IPS-18a (cell line): ENCODE results near the gene FBXW12.

Source experiments
- H3K27ac ChIP-seq: one replicate; pipeline ENCODE4 v1.5.1; 2013; ENCODE audit warnings: low read length
- H3K27me3 ChIP-seq: one replicate; pipeline ENCODE4 v1.6.1; 2013; ENCODE audit warnings: mild to moderate bottlenecking, low read length; ENCODE audit not compliant: control insufficient read depth, insufficient read depth
- H3K36me3 ChIP-seq: one replicate; pipeline ENCODE4 v1.6.1; 2013; ENCODE audit warnings: low read depth, low read length; ENCODE audit not compliant: control insufficient read depth
- H3K4me1 ChIP-seq: one replicate; pipeline ENCODE4 v1.6.1; 2013; ENCODE audit warnings: low read depth, low read length; ENCODE audit not compliant: control insufficient read depth
- H3K4me3 ChIP-seq: one replicate; pipeline ENCODE4 v1.5.1; 2013; ENCODE audit warnings: low read length
- H3K9ac ChIP-seq: one replicate; pipeline ENCODE4 v1.6.1; 2013; ENCODE audit warnings: mild to moderate bottlenecking, low read length, moderate library complexity
- H3K9me3 ChIP-seq: one replicate; pipeline ENCODE4 v1.6.1; 2013; ENCODE audit warnings: low read depth, low read length; ENCODE audit not compliant: control insufficient read depth

The FBXW12 gene

DNA sequence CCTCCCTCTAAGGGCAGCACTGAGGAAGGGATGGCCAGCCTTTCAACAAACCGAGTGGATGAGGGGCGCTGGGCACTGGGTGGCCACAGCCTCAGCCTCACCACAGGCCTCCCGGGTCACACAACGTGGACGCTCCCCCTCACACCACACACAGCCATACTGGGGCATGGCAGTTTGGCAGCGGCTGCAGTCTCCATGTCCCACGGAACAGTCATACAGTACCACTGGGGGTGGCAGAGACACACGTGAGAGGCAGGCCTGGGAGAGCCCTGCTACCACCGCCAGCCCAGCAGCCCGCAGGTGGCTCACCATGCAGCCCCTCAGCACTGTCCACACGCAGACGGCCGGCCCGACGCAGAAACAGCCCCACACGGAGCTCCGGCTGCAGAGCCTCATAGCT, 46.1 kb downstream of the FBXW12 start:
- Histone ChIP-seq H3K4me3 (no peak overlapping the region), H3K27ac (no peak overlapping the region), H3K36me3 (peaks cover 84% of the 10 kb centered on the region), H3K9me3 (no peaks in the 10 kb centered on the region), H3K4me1 (no peaks in the 10 kb centered on the region), H3K27me3 (no peaks in the 10 kb centered on the region), H3K9ac (no peak overlapping the region)

DNA sequence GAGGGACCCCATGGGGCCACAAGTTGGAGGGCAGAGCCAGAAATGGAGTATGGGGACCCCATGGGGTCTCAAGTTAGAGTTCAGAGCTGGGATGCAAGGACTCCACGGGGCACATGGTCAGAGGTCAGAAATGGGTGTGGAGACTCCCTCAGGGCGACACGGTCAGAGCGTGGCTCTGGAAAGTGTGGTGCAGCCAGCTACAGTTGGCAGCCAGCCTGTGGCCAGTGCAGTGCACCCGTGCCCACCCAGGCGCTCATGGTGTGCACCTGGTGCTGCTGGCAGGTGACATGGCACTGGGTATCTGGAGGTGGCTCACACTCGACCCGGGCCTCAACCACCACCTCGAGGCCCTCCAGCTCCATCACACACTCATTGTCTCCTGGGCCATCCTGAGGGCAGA, 46.6 kb downstream of the FBXW12 start:
- Histone ChIP-seq H3K9me3 (no peaks in the 10 kb centered on the region), H3K9ac (no peak overlapping the region), H3K27ac (no peak overlapping the region), H3K36me3 (peaks cover 84% of the 10 kb centered on the region), H3K4me1 (no peaks in the 10 kb centered on the region), H3K4me3 (no peak overlapping the region), H3K27me3 (no peaks in the 10 kb centered on the region)

DNA sequence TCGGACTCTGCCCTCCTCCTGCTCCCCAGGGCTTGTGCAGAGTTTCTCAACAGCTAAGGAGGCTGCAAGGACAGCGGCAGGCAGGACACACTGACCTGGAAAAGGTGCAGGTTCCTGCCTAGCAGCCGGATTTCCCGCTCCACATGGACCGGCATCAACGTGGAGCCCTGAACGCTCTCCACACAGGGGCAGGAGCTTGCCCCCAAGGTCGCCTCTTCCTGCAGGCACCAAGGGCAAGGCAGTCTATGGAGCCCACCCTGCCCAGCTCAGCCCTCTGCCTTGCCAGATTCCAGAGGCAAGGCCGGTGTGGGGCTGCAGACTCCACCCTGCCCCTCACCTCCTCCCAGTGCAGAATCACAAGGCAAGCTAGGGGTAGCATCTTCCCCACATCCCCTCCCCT, 47.1 kb downstream of the FBXW12 start:
- Histone ChIP-seq H3K9me3 (no peaks in the 10 kb centered on the region), H3K4me3 (no peak overlapping the region), H3K27ac (no peak overlapping the region), H3K9ac (no peak overlapping the region), H3K4me1 (no peaks in the 10 kb centered on the region), H3K27me3 (no peaks in the 10 kb centered on the region), H3K36me3 (peaks cover 80% of the 10 kb centered on the region)

DNA sequence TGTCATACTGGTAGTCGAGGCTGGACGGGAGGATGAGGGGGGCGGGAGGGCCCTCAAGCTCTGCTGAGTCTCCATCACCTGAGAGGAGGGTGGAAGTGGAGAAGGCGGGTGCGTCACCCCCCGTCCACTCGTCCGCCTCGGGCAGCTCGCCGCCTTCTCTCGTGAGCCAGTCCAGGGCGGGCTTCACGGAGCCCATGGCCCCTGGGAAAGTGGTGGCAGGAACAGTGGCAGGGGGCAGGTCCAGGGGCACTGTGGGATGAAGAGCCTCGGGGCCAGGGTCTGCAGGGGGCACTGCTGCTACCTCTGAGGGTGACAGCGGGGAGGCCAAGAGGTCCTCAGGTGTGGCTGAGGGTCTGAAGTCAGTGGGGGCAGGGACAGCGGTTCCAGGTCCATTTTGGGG, 47.6 kb downstream of the FBXW12 start:
- Histone ChIP-seq H3K9me3 (no peaks in the 10 kb centered on the region), H3K27me3 (no peaks in the 10 kb centered on the region), H3K4me1 (no peaks in the 10 kb centered on the region), H3K36me3 (peaks cover 80% of the 10 kb centered on the region), H3K4me3 (no peak overlapping the region), H3K27ac (no peak overlapping the region), H3K9ac (no peak overlapping the region)

DNA sequence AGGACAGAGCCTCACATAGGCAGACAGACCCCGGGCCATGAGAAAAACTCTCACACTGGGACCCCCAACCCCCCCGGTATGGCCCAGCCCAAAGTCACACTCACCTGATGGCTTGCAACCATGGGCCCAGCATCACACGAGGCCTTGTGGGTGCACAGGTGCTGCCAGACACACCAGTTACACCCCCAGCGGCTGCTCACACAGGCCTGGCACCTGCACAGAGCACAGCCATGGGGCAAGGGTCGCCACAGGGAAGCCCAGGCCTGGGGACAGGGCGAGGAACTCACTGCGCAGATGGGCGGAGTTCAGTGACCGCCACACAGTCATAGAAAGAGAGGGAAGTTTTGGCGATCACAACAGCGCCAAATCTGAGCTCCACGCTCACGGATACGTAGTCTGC, 48.5 kb downstream of the FBXW12 start:
- Histone ChIP-seq H3K4me3 (no peak overlapping the region), H3K9me3 (no peaks in the 10 kb centered on the region), H3K36me3 (peaks cover 70% of the 10 kb centered on the region), H3K27ac (no peak overlapping the region), H3K9ac (no peak overlapping the region), H3K27me3 (no peaks in the 10 kb centered on the region), H3K4me1 (no peaks in the 10 kb centered on the region)

DNA sequence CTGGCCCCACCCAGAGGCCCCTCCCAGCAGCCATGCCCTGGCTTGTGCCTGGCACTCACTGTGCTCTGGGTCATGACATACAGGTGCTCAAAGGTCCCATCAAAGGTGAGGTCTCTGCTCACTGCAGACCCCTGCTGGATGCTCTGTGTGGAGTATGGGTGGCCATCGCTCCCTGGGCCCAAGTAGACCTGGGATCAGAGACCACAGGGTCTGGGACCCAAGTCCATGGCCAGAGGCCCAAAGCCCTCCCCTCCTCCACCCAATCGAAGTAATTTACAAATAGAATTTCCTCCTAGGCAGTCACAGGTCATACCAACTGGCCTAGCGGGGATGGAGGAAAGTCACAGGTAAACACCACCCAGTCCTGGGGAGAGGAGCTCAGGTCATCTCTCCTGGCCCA, 50.3 kb downstream of the FBXW12 start:
- peaks cover 54% of the 10 kb centered on the region for H3K36me3 ChIP-seq
- H3K9me3 ChIP-seq, result no peaks in the 10 kb centered on the region
- H3K27ac ChIP-seq, result no peak overlapping the region
- H3K9ac ChIP-seq, result no peak overlapping the region
- H3K27me3 ChIP-seq, result no peaks in the 10 kb centered on the region
- no peak overlapping the region for H3K4me3 ChIP-seq
- peaks cover under 1% of the 10 kb centered on the region for H3K4me1 ChIP-seq

- Histone ChIP-seq H3K4me3 (no peak overlapping the region), H3K4me1 (peaks cover 4% of the 10 kb centered on the region), H3K27me3 (no peaks in the 10 kb centered on the region), H3K27ac (no peak overlapping the region), H3K9me3 (no peaks in the 10 kb centered on the region), H3K9ac (no peak overlapping the region), H3K36me3 (peaks cover 50% of the 10 kb centered on the region)
Measured at GRCh38 chr3:48422681-48423080, 50.7 kb downstream of the FBXW12 start.

- no peak overlapping the region for H3K4me3 ChIP-seq
- peaks cover 10% of the 10 kb centered on the region for H3K4me1 ChIP-seq
- H3K27ac ChIP-seq, result no peak overlapping the region
- H3K27me3 ChIP-seq, result no peaks in the 10 kb centered on the region
- H3K9me3 ChIP-seq, result no peaks in the 10 kb centered on the region
- no peak overlapping the region for H3K9ac ChIP-seq
- peaks cover 43% of the 10 kb centered on the region for H3K36me3 ChIP-seq
Measured at GRCh38 chr3:48423241-48423882, 51.3 kb downstream of the FBXW12 start.

DNA sequence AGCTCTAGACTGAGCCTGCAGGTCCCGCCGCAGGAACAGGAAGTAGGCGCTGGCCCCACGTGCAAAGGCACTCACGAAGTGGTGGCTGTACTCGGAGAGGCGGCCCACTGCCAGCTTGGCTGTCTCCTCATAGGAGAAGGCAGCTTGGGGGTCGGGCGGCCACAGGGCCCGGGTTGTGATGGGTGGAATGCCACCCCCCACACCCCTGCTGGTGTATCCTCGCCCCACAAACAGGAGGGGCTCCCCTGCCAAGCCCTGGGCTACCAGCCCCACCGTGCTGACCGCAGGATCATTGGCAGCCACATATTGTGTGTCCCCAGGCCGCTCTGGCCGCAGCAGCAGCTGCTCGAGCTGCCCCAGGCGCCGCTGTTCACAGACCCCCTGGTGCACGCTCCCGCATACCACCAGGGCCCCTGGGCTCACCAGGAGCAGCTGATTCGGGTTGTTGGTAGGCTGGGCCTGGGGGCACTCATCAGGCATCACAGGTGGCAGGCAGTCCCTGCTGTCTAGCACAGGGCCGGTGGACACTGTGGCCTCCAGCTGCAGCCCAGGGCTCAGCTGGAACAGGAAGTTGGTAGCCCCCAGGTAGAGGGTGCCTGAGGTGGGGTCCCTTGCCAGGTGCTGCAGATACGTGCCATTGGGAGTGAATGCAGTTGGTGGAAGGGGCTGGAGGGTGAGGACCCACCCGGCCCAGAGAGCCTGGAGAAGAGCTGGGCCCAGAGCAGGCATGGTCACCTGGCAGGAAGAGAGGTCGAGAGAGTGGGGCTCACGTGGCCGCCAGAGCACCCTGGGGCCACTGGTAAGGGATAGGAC, 52.1 kb downstream of the FBXW12 start:
- no peak overlapping the region for H3K27ac ChIP-seq
- no peak overlapping the region for H3K9ac ChIP-seq

DNA sequence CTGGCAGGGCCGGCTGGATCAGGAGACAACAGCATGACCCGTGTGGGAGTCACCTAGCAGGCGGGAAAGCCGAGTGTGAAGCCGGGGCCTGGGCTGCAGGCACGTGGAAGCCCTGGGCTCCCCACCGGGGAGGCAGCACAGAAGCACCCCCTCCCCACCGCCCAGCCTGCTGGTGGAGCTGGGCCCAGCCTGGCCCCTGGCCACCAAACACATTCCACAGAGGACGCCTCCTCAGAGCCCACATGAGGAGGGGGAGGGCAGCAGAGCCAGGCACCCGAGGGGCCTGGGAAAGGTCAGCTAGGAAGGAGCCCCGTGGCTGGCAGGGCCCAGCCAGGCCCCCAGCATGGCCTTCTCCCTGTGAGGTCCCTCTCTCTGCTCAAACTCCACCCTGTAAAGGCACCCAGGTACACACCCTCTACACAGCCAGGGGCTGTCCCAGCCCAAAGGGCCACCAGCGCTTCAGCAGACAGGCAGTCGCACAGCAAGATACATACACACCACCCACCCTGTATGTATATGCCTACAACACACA, 53.3 kb downstream of the FBXW12 start:
- H3K4me3 ChIP-seq, result no peak overlapping the region
- H3K4me1 ChIP-seq, result peaks cover 10% of the 10 kb centered on the region
- H3K27ac ChIP-seq, result no peak overlapping the region
- H3K9ac ChIP-seq, result no peak overlapping the region
- no peaks in the 10 kb centered on the region for H3K9me3 ChIP-seq
- no peaks in the 10 kb centered on the region for H3K27me3 ChIP-seq
- peaks cover 27% of the 10 kb centered on the region for H3K36me3 ChIP-seq

More for the DNA sequence above, 52.1 kb downstream of the FBXW12 start:
- H3K4me1 ChIP-seq, result peaks cover 10% of the 10 kb centered on the region
- H3K36me3 ChIP-seq, result peaks cover 36% of the 10 kb centered on the region
- H3K9me3 ChIP-seq, result no peaks in the 10 kb centered on the region
- H3K4me3 ChIP-seq, result no peak overlapping the region
- no peaks in the 10 kb centered on the region for H3K27me3 ChIP-seq

DNA sequence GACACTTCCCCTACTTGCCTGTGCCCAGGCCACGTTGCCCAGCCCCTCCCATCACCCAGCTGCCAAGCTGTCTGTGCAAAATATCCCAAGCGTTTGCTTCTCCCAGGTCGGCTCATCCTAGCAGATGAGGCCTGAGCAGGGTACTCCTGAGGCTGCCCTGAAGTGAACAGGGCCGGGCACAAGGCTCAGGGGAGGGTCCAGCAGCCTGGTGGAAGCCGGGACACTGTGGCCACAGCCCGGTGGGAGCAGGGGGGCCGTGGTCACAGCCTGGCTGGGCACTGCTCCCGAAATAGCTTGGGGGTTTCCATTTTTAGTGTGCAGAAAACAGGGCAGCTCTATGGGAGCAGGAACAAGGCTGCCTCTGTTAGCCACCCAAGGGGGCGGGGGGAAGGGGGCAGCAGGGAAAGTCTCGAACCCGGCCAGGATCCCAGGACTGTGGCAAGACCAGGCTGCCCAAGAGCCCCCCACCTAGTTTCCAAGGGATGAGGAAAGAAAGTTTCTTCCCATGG, 54.4 kb downstream of the FBXW12 start:
- no peak overlapping the region for H3K27ac ChIP-seq
- H3K36me3 ChIP-seq, result peaks cover 16% of the 10 kb centered on the region
- no peak overlapping the region for H3K4me3 ChIP-seq
- H3K9ac ChIP-seq, result no peak overlapping the region
- no peaks in the 10 kb centered on the region for H3K9me3 ChIP-seq
- H3K27me3 ChIP-seq, result no peaks in the 10 kb centered on the region
- H3K4me1 ChIP-seq, result peaks cover 14% of the 10 kb centered on the region
